Lung (tissue), 12 donors: ENCODE measurements around the gene ADAM33. TPM values are rescaled to one million over a fixed set of nuclear protein-coding genes. Genes with fewer than 3 reads are reported as not detected.

Experiments used
- ATAC-seq: fragments of 200-7000 bp; cut with Tn5 transposase; one replicate; pipeline ENCODE4 v1.9.1; 2020; ENCODE audit warnings: moderate number of reproducible peaks; ENCODE audit not compliant: insufficient read depth, low FRiP score
- DNase-seq, 3 donors: peaks; one replicate each; pipeline ENCODE4 v3.0.0-alpha.2; 2013 to 2017
- H3K27ac ChIP-seq, 2 donors: one replicate each; pipeline ENCODE4 v1.5.1; 2013; ENCODE audit warnings: mild to moderate bottlenecking in 2 of 2, moderate library complexity in 2 of 2, control low read depth in 1 of 2, inconsistent platforms in 1 of 2, low read depth in 1 of 2, low read length in 1 of 2
- H3K27me3 ChIP-seq, 3 donors: one replicate each; pipeline ENCODE4 v1.5.1; 2013; ENCODE audit warnings: low read length in 2 of 3; ENCODE audit not compliant: control insufficient read depth in 3 of 3, insufficient read depth in 3 of 3
- H3K36me3 ChIP-seq, 4 donors: one replicate each; pipeline ENCODE4 v1.5.1; 2013; ENCODE audit warnings: low read length in 4 of 4, mild to moderate bottlenecking in 1 of 4, moderate library complexity in 1 of 4; ENCODE audit not compliant: control insufficient read depth in 4 of 4, insufficient read depth in 4 of 4
- H3K4me1 ChIP-seq, 5 donors: one replicate each; pipeline ENCODE4 v1.5.1; 2013; ENCODE audit warnings: low read length in 5 of 5, mild to moderate bottlenecking in 2 of 5, moderate library complexity in 1 of 5; ENCODE audit not compliant: control insufficient read depth in 5 of 5, insufficient read depth in 5 of 5
- H3K4me3 ChIP-seq: one replicate; pipeline ENCODE4 v1.5.1; 2013; ENCODE audit warnings: mild to moderate bottlenecking, control low read depth, moderate library complexity
- H3K9ac ChIP-seq, 2 donors: one replicate each; pipeline ENCODE4 v1.5.1; 2013; ENCODE audit warnings: low read length in 2 of 2, control low read depth in 1 of 2; ENCODE audit not compliant: insufficient read depth in 1 of 2
- H3K9me3 ChIP-seq, 4 donors: one replicate each; pipeline ENCODE4 v1.5.1; 2013; ENCODE audit warnings: low read length in 3 of 4, mild to moderate bottlenecking in 1 of 4, moderate library complexity in 1 of 4; ENCODE audit not compliant: control insufficient read depth in 4 of 4, insufficient read depth in 3 of 4
- WGBS, 2 donors: extraction: QIAGEN DNeasy Blood & Tissue Kit; methylation state at CpG; one replicate each; pipeline ENCODE4 v1.1.7; 2013; 5-methylcytosine and 5-hydroxymethylcytosine counted together
- polyA plus RNA-seq, 2 donors: library from polyadenylated mRNA; stranded (reverse); fragments of 200-250 nt; gene quantifications; one replicate each; pipeline ENCODE4 v1.2.1, GENCODE V29; 2013
- total RNA-seq, 2 donors: library from RNA; depleted of rRNA in 1 of 2; stranded (reverse); fragments of >200 nt in 1 of 2; gene quantifications; one replicate each; pipeline ENCODE4 v1.2.1, GENCODE V29; 2014 to 2021
- TF ChIP-seq, protein P1 (sequence below): IDR thresholded peaks from 2 replicates; pipeline ENCODE4 v1.5.1; 2012; ENCODE audit warnings: mild to moderate bottlenecking; ENCODE audit errors: control extremely low read depth, extremely low read depth
- donor health status: control.
- donor health status: control.
- donor health status: Bipolar disorder and iron deficiency.
- donor health status: healthy.
- donor health status: DM: yes; HTN: yes; CAD: no.

Gene ADAM33
- total and polyA plus RNA-seq, 4 donors = 3.2 to 16.4 (median 8.1) TPM

GRCh38 chr20:3728354-3728753 is 46.5 kb upstream of the ADAM33 start:
- no peaks in the 10 kb centered on the region for H3K9me3 ChIP-seq
- 88 to 91% methylated on average over 5 of the region's 5 CpGs for WGBS, 2 donors
- ATAC-seq (no peak), DNase-seq (no peak)
- no peak overlapping the region for H3K9ac ChIP-seq
- TF ChIP-seq, protein P1, sequence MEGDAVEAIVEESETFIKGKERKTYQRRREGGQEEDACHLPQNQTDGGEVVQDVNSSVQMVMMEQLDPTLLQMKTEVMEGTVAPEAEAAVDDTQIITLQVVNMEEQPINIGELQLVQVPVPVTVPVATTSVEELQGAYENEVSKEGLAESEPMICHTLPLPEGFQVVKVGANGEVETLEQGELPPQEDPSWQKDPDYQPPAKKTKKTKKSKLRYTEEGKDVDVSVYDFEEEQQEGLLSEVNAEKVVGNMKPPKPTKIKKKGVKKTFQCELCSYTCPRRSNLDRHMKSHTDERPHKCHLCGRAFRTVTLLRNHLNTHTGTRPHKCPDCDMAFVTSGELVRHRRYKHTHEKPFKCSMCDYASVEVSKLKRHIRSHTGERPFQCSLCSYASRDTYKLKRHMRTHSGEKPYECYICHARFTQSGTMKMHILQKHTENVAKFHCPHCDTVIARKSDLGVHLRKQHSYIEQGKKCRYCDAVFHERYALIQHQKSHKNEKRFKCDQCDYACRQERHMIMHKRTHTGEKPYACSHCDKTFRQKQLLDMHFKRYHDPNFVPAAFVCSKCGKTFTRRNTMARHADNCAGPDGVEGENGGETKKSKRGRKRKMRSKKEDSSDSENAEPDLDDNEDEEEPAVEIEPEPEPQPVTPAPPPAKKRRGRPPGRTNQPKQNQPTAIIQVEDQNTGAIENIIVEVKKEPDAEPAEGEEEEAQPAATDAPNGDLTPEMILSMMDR = no peak
- H3K27ac ChIP-seq = peak overlapping the region in 1 of 2 donors; percentile 64
- H3K36me3 ChIP-seq = no peaks in the 10 kb centered on the region
- H3K4me1 ChIP-seq = peaks cover 0 to 22% (median 7%) of the 10 kb centered on the region in 5 donors
- peaks cover 0 to 7% (median 0%) of the 10 kb centered on the region in 3 donors for H3K27me3 ChIP-seq
- no peak overlapping the region for H3K4me3 ChIP-seq

DNA sequence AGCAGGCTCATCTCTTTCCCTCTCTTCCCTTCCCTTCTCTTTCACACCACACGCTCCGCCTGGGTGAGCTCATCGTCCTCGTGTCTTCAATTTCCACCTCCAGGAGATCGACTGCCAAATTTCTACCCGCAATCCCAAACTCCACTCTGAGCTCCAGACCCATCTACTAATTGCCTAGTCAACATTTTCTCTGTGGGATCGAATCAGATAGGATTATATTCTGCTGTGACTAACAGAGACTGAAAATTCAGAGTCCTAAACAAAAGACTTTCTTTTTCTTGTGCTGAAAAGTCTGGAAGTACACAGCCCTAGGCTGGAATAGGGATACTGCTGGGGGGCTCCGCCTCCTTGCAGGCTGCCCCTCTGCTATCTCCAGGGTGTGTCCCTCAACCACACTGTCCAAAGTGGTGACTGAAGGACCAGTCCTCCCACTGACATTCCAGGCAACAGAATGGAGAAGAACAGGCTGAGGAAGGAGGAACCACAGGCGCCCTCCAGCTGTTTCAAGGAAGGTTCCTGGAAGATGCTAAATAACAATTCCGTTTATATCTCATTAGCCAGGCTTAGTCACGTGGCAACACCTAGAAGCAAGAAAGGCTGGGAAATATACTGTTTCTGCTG is 45.7 kb upstream of the ADAM33 start:
- no peak overlapping the region for H3K27ac ChIP-seq
- peaks cover 0 to 7% (median 0%) of the 10 kb centered on the region in 3 donors for H3K27me3 ChIP-seq
- no peaks in the 10 kb centered on the region for H3K36me3 ChIP-seq
- TF ChIP-seq, protein P1 = no peak
- ATAC-seq (peak; percentile 19), DNase-seq (no peak)
- H3K4me3 ChIP-seq = no peak overlapping the region
- peaks cover 0 to 22% (median 4%) of the 10 kb centered on the region in 5 donors for H3K4me1 ChIP-seq
- no peak overlapping the region for H3K9ac ChIP-seq
- 57 to 60% methylated on average over 11 of the region's 11 CpGs for WGBS, 2 donors
- H3K9me3 ChIP-seq = no peaks in the 10 kb centered on the region

DNA sequence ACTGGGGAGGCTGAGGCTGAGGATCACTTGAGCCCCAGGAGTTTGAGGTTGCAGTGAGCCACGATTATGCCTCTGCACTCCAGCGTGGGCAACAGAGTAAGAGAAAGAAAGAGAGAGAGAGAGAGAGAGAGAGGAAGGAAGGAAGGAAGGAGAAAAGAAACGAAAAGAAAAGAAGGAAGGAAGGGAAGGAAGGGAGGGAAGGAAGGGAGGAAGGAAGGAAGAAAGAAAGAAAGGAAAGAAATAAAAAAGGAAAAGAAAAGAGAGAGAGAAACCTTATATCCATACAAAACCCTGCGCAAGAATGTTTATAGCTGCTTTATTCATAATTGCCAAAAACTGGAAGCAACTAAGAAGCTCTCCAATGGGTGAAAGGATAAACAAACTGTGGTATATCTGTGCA is 42.5 kb upstream of the ADAM33 start:
- 58 to 63% methylated on average over 4 of the region's 4 CpGs for WGBS, 2 donors
- H3K4me1 ChIP-seq = peaks cover 0 to 16% (median 0%) of the 10 kb centered on the region in 5 donors

More for the DNA sequence above, 42.5 kb upstream of the ADAM33 start:
- TF ChIP-seq, protein P1 = no peak
- H3K9ac ChIP-seq = no peak overlapping the region
- H3K27ac ChIP-seq = no peak overlapping the region
- ATAC-seq (no peak), DNase-seq (no peak)
- no peaks in the 10 kb centered on the region for H3K9me3 ChIP-seq
- H3K27me3 ChIP-seq = peaks cover 0 to 7% (median 0%) of the 10 kb centered on the region in 3 donors
- no peaks in the 10 kb centered on the region for H3K36me3 ChIP-seq
- H3K4me3 ChIP-seq = no peak overlapping the region
